GM18858 (cell line): ENCODE data around the gene ANKS4B.
"Not testable (repeated sequence)": the region's sequence is repeated elsewhere in the genome, so short reads cannot be mapped to it uniquely, and the experiment has no call there.

Experiments
- ATAC-seq: cut with Tn5 transposase; IDR thresholded peaks from one replicate; pipeline ENCODE4 v1.9.1; 2021; ENCODE audit not compliant: unreplicated experiment

ANKS4B gene

DNA sequence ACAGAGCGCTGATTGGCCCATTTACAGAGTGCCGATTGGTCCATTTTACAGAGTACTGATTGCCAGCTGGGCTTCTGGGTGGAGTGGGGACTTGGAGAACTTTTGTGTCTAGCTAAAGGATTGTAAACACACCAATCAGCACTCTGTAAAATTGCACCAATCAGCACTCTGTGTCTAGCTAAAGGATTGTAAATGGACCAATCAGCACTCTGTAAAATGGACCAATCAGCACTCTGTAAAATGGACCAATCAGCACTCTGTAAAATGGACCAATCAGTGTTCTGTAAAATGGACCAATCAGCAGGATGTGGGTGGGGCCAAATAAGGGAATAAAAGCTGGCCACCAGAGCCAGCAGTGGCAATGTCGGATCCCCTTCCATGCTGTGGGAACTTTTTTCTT lies 56.3 kb downstream of the ANKS4B start:
- ATAC-seq, result not testable (repeated sequence)

DNA sequence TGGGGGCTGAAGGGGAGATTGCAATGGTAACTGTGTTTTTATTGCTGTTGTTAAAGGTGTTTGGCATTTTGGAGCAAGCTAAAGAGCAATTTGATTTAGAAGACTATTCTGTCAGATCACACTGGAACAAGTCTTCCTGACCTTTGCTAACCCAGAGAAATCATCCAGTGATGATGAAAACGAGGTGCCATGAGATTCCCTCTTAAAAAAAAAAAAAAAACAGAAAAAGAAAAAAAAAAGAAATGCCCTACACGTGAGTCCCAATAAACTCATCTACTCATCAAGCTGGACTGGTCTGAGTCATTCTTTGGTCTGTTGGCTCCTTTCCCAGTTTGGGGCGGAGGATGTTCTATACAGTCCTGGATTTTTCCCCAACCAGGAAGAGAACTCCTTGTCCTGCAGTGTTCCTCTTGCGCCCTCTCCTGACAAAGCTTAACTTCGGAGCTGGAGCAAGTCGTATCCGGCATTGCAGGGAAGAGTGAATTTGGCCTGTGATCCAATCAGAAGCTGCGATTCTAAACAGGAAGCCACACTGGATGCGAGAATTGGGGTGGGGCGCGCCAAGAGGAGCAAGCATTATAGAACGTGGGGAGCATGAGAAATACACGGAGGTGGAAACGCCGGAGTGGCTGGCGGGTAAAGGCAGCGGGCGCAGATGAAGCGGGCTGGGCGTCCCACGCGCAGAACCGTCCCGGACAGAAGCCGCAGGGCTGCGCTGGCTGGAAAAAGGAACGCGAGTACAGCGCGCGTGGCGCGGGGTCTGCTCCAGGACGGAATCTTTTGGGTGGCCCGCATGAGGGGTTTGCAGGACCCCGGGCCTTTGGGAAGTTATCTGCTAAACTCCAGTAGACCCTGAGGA lies 67.0 kb downstream of the ANKS4B start:
- ATAC-seq, result peak; percentile 43

DNA sequence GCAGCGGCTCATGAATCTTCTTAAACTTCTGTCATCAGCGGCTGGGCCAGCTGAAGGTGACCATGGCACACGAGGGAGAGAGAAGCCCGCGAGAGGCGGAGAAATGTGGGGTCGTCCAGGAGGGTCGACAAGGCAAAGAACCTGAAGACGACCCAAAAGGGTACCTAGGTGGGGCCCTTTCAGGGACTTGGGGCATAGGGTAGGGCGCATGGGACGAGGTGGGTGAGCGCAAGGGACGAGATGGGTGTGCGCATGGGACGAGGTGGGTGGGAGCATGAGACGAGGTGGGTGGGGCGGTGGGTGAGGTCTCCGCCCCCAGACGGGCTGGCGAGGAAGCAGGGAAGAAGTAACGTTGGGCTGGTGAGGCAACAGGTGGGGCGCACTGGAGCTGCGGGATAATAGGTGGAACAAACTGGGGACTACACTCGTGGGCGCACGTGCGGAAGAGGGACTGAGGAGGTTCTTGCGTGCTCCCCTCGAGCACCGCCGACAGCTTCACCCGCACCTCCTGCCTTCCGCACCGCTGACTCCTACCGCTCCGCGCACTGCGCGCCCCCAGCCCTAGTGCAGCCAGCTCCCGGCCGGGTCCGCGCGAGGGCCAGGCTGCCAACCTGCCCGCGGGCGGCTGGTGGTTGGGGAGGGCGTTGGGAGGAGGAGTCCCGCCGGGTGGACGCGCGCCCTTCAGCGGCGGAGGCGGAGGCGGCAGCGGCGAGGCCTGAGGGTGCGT lies 67.8 kb downstream of the ANKS4B start:
- ATAC-seq, result peak; percentile 27

DNA sequence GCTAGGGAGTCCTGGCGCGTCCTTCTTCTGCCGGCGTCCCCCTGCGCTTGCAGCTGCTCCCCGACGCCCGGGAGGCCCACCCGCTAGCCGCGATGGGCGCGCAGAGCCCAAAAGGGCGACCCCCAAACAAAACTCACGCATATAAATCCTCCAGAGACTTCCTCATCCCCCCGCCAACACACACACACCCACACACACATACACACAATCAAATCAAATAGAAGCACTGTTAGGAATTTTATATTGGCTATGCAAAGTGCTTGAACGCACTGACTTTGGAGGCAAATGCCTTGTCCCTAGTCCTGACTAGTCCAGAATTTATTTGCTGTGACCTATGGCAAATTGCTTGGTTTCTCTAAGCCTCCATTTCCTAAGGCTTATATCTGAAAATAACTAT lies 68.4 kb downstream of the ANKS4B start:
- no peak for ATAC-seq

DNA sequence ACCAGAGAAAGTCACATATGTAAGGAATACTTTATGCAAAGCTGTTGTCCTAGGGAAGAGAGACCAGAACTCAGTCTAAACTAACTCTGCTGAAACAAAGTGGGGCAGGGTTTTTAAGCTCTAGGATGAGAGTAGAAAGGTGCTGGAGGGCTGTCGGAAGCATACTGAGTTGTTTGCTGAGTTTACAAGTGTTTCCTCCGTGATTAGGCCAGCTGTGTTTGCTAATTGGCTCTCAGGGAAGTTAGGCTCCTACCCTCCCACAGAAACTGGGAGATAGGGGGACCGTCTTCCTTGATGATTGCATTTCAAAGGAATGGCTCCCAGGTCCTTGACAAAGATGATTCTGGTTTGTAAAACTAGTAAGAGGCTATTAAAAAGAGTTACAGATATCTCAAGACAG lies 69.0 kb downstream of the ANKS4B start:
- ATAC-seq, result no peak

DNA sequence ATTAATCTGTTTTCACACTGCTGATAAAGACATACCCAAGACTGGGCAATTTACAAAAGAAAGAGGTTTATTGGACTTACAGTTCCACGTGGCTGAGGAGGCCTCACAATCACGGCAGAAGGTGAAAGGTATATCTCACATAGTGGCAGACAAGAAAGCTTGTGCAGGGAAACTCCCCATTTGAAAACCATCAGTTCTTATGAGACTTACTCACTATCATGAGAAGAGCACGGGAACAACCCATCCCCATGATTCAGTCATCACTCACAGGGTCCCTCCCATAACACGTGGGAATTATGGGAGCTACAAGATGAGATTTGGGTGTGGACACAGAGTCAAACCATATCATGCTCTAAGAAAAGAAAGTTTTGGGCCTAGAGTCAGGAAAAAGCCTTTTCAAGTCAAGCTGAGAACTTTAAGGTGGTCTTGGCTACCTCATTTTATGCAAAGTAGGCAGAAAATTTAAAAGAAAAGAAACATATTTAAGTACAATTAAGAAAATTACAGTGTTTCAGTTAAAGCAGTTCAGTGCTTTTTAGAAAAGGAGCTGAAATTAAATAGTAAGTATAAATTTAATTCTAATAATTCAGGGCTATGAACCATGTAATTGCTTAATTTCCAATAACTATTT lies 69.5 kb downstream of the ANKS4B start:
- ATAC-seq, result no peak
